Ureter (tissue), 1 donor: Measurements from ENCODE around the gene HSPA4L. TPM values are rescaled to one million over a fixed set of nuclear protein-coding genes. Genes with fewer than 3 reads are reported as not detected.

ENCODE experiments used
- DNase-seq: peaks from one replicate; pipeline ENCODE4 v3.0.0-alpha.2; 2020; ENCODE audit warnings: low spot score
- total RNA-seq: library from RNA; stranded (reverse); gene quantifications from one replicate; pipeline ENCODE4 v1.2.4, GENCODE V29; 2023
- donor health status: DM: yes; HTN: yes; CAD: no.

Gene HSPA4L
- total RNA-seq, result 5.6 TPM

GRCh38 chr4:127782275-127783025 lies at the start of gene HSPA4L:
HSPA4L (plus strand) TSS chr4:127782322; CDS start chr4:127782551, 229 bp downstream.
- DNase-seq, result no peak

GRCh38 chr4:127732623-127733328 lies 49.3 kb upstream of the HSPA4L start:
- no peak for DNase-seq

GRCh38 chr4:127734976-127735375 lies 47.1 kb upstream of the HSPA4L start:
- no peak for DNase-seq

- DNase-seq, result no peak
Measured at GRCh38 chr4:127737295-127737694, 44.8 kb upstream of the HSPA4L start.

- no peak for DNase-seq
Measured at GRCh38 chr4:127741247-127741646, 40.9 kb upstream of the HSPA4L start.

- no peak for DNase-seq
Measured at GRCh38 chr4:127747883-127748282, 34.2 kb upstream of the HSPA4L start.

- no peak for DNase-seq
Measured at GRCh38 chr4:127748957-127749356, 33.2 kb upstream of the HSPA4L start.

GRCh38 chr4:127756906-127757305 lies 25.2 kb upstream of the HSPA4L start:
- DNase-seq, result no peak

- no peak for DNase-seq
Measured at GRCh38 chr4:127759228-127759820, 22.8 kb upstream of the HSPA4L start.

GRCh38 chr4:127759893-127760292 lies 22.2 kb upstream of the HSPA4L start:
- no peak for DNase-seq

- no peak for DNase-seq
Measured at GRCh38 chr4:127771535-127772275, 10.4 kb upstream of the HSPA4L start.

GRCh38 chr4:127772769-127773671 lies 9.1 kb upstream of the HSPA4L start:
- DNase-seq, result no peak

GRCh38 chr4:127775843-127776242 lies 6.3 kb upstream of the HSPA4L start:
- DNase-seq, result no peak

- no peak for DNase-seq
Measured at GRCh38 chr4:127776620-127777019, 5.5 kb upstream of the HSPA4L start.

GRCh38 chr4:127777487-127777886 lies 4.6 kb upstream of the HSPA4L start:
- DNase-seq, result no peak

GRCh38 chr4:127778102-127778501 lies 4.0 kb upstream of the HSPA4L start:
- no peak for DNase-seq

- DNase-seq, result no peak
Measured at GRCh38 chr4:127780598-127780997, 1.5 kb upstream of the HSPA4L start.

- DNase-seq, result peak; percentile 44
Measured at GRCh38 chr4:127781300-127782024, 660 bp upstream of the HSPA4L start.

GRCh38 chr4:127782025-127782274 lies 172 bp upstream of the HSPA4L start:
- DNase-seq, result peak; percentile 84

- DNase-seq, result peak; percentile 64
Measured at GRCh38 chr4:127783026-127783769, 1.1 kb downstream of the HSPA4L start.
